Fibroblast of peridontal ligament (primary cell): ENCODE measurements around the gene SARDH.

Experiments used
- DNase-seq: peaks from one replicate; pipeline ENCODE4 v3.0.0-alpha.2; 2010; ENCODE audit errors: extremely low read depth

The SARDH gene

GRCh38 chr9:133702798-133703590 lies 35.2 kb downstream of the SARDH start:
- no peak for DNase-seq

- peak; percentile 10 for DNase-seq
These were observed 36.0 kb downstream of the SARDH start for GRCh38 chr9:133701981-133702797.

- DNase-seq, result no peak
These were observed 36.7 kb downstream of the SARDH start for GRCh38 chr9:133701321-133701980.

- no peak for DNase-seq
These were observed 37.3 kb downstream of the SARDH start for GRCh38 chr9:133700819-133701320.

GRCh38 chr9:133699546-133699945 lies 38.6 kb downstream of the SARDH start:
- no peak for DNase-seq

GRCh38 chr9:133696071-133696472 lies 42.1 kb downstream of the SARDH start:
- no peak for DNase-seq

GRCh38 chr9:133694686-133695085 lies 43.5 kb downstream of the SARDH start:
- no peak for DNase-seq

GRCh38 chr9:133693703-133694529 lies 44.2 kb downstream of the SARDH start:
- DNase-seq, result no peak

GRCh38 chr9:133693116-133693515 lies 45.0 kb downstream of the SARDH start:
- no peak for DNase-seq

GRCh38 chr9:133692364-133692985 lies 45.7 kb downstream of the SARDH start:
- DNase-seq, result no peak

- no peak for DNase-seq
These were observed 46.4 kb downstream of the SARDH start for GRCh38 chr9:133691626-133692363.

- DNase-seq, result no peak
These were observed 47.0 kb downstream of the SARDH start for GRCh38 chr9:133691191-133691590.

GRCh38 chr9:133690081-133690561 lies 48.0 kb downstream of the SARDH start:
- DNase-seq, result no peak

- no peak for DNase-seq
These were observed 48.9 kb downstream of the SARDH start for GRCh38 chr9:133689151-133689763.

GRCh38 chr9:133687856-133688761 lies 50.0 kb downstream of the SARDH start:
- no peak for DNase-seq

- DNase-seq, result no peak
These were observed 51.2 kb downstream of the SARDH start for GRCh38 chr9:133686642-133687575.
